HepG2 (cell line): ENCODE results near the gene NFIC.

Source experiments
- CTCF ChIP-seq: sonication (generic); formaldehyde crosslinking; IDR thresholded peaks from 2 replicates; pipeline ENCODE4 v1.5.0; 2020; ENCODE audit warnings: mild to moderate bottlenecking, missing genetic modification reagents, moderate library complexity
- JUNB ChIP-seq: sonication (generic); formaldehyde crosslinking; IDR thresholded peaks from 2 replicates; pipeline ENCODE4 v1.8.0; 2022; ENCODE audit warnings: missing genetic modification reagents, mild to moderate bottlenecking, borderline replicate concordance
- JUND ChIP-seq: sonication (generic); formaldehyde crosslinking; IDR thresholded peaks from 2 replicates; pipeline ENCODE4 v1.8.0; 2022; ENCODE audit warnings: mild to moderate bottlenecking, missing genetic modification reagents
- POLR2A ChIP-seq, 2 experiments: IDR thresholded peaks; 2 replicates each; pipeline ENCODE4 v1.6.1; 2011; ENCODE audit warnings: low read depth in 2 of 2, low read length in 2 of 2, mild to moderate bottlenecking in 1 of 2, moderate library complexity in 1 of 2; ENCODE audit not compliant: insufficient read depth in 1 of 2

- TF ChIP-seq JUND (CRISPR knock-in tag) = no peak
- no peak for TF ChIP-seq JUNB
- no peak for TF ChIP-seq POLR2A (IDR thresholded peaks at IDR 0.05; ENCODE audit: insufficient read depth in 1 of 2, low read depth in 2 of 2, low read length in 2 of 2)
- TF ChIP-seq CTCF (CRISPR knock-in tag) = no peak
Observed at GRCh38 chr19:3404324-3405260, 38.2 kb downstream of the NFIC start.
